EL (cell line): Measurements from ENCODE around the gene VAMP2.
A peak's percentile ranks its signal among the peaks of the same experiment; 100 is the strongest.

Experiments used
- DNase-seq: peaks from one replicate; pipeline ENCODE4 v3.0.0-alpha.2; 2016

The VAMP2 gene

DNA sequence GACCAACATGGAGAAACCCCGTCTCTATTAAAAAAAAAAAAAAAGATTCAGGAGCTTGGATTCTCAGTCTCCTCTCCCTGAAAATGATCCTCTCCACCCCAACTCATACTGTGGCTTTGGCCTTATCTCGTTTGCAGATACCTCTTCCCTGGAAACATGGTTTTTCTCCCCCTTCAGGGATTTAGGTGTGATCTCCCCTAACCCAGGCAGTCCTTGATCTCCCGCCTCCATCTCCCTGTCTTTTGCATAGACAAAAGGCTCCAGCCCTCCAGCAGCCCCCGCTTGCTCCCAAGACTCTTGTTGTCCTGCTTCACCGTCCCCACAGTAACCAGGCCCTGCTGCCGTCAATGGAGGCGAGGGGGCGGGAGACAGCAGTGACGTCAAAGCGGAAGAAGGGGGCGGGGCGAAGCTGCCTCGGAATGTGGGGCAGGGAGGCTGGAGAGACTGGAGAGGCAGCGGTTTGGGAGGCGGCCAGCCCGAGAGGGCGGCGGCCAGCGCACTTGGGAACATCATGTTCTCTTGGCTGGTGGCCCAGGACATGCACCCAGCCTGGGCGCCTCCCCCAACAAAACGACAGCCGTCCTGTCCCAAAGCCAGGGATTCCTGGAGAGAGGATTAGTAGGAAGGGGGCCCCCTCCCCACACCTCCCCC lies 8.7 kb downstream of the VAMP2 start:
- peak; percentile 98 for DNase-seq

DNA sequence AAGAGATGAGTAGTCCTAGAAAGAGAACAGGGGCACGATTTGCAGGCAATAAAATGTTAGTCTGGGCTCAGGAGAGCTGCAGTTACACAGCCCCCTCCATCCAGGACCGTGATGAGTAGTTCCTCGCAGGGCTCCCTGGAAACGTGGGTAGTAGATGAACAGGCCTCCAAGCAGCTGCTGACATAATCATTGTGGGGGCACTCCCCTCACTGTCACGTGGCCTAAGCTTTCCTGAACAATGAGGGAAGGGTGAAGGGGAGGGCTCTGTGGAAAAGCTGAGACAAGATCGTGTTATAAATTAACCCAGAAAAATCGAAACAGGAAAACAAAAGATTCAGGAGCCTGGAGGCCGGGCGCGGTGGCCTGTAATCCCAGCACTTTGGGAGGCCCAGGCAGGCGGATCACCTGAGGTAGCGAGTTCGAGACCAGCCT lies 9.2 kb downstream of the VAMP2 start:
- peak; percentile 95 for DNase-seq

DNA sequence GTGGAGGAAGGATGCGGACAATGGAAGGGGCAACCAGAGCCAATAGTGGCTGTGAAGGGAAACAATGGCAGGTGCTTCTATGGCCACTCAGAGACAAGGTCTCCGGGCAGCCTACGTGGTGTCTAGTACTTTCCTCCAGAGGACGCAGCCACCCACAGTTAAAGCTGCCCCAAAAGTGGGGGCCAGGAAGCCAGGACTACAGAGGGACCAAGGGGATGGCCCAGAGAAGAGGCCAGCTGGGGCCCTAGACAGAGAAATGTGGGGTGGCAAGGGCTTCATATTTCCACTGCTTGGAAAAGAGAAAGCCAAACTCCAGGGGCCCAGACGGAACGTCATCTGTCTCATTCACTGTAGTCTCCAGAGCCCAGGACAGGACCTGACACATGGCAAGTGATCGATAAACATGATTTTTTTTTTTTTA lies 9.7 kb downstream of the VAMP2 start:
- no peak for DNase-seq

DNA sequence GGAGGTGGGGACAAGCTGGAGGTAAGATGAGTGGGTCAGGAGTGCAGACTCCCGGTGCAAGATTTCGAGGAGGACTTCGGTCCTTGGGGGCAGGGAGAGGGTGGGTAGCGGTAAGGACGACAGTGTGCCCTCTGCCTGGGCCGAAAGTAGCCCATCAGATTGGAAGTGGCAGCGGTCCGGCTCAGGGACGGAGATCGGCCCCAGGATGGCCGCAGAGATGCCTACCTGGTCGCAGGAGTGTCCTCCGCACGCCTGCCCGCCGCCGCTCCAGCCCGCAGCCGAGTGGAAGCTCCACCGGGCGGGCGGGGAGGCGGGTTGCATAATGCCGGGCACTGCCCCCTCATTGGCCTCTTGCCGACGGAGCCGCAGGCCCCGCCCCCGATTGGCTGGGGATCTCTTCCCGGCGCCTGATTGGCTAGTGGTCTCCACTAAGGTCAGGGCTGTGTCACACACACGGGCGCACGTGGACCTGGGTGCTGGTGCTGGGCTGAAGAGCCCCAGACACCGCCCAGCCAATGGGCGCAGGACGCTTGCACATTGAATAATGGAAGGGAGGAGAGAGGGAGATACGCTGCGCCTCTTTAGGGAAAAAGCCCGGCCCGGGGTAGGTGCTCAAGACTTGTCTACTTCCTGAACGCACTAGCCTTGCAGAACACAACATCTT lies 10.5 kb downstream of the VAMP2 start, which contains the start of gene PER1:
PER1 (minus strand) TSS at position 293 of the 664 bp plus-strand sequence. CDS start 1,698 bp downstream, outside the sequence.
- peak; percentile 94 for DNase-seq

DNA sequence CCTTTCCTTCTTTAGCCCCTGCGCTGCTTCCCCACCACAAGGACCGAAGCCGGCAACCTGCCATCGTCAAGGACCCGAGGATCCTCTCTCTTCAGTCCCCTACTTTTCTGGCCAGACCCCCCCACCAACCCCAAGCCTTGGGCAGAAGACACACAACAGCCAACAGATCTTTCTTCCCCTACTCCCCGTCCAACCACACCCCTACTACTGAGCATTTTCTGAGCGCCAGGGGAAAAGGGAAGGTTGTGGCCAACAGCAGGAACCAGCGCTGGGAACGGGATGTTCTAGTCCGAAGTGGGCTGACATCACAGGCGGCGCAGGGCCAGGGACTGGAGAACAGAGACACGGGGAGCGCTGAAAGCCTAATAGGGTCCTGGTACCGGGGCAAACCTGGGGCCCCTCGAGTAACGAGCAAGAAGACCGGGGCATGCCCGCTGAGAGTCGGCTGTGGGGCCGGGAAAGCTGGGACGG lies 11.1 kb downstream of the VAMP2 start:
- peak; percentile 68 for DNase-seq

DNA sequence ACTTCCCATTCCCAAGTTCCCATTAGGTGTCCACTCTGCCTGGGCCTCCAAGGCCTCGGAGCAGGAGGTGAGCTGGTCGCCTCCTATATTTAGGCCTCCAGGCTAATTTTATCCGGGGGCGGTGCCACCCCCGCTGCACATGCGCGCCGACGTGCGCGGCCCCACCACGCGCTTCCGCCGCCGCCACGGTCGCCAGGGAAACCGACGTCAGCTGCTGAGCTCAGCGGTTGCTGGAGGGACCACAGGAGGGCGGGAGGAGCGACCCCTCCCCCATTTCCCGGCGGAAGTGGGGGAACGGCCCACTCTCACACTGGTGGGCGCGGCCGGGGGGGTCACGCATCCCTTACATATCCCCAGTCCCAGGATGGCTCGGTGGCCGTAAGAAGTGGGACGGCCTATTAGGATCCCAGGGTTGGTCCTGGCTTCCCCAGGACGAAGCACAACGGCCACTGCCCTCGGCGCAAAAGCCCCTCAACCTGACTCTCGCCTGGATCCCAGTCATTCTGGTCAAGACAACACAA lies 11.6 kb downstream of the VAMP2 start:
- DNase-seq = peak; percentile 83

DNA sequence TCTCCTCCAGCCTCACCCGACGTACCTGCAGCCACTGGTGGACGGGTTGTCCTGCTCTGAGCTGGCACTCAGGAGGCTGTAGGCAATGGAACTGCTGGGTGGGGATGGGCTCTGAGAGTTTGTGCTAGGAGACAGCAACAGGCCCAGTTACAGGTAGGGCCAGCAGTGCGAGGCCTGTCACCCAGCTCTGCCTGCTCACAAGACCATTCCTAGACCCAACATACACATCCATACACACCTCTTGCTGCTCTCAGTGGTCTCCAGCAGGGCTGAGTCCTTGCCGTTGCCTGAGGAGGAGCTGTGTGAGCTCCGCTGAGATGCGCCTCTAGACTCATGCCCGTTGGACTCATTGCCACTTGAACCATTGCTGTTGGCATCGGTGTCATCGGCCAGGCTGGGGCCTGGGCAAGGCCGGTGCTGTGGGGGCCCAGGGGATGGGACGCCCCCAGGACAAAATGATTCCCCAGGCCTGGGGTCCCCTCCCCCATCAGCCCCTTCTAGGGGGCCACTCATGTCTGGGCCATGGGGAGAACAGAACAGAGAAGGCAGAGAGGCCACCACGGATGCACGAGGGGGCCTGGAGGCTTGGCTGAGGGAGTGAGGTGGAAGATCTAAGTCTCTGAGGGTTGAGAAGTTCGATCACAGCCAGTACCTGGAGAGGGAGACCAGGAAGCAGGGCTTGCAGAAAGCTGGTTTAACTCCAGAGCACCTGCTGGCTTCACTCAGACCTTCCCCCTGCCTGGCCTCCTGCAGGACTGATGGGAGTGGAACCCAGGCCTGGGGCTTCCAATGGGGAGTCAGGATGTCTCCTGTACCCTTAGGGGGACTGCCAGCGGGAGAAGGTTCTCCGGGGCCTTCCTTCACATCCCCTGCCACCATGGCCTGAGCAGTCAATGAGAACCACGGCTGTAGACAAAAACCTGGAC lies 12.3 kb downstream of the VAMP2 start:
- no peak for DNase-seq

DNA sequence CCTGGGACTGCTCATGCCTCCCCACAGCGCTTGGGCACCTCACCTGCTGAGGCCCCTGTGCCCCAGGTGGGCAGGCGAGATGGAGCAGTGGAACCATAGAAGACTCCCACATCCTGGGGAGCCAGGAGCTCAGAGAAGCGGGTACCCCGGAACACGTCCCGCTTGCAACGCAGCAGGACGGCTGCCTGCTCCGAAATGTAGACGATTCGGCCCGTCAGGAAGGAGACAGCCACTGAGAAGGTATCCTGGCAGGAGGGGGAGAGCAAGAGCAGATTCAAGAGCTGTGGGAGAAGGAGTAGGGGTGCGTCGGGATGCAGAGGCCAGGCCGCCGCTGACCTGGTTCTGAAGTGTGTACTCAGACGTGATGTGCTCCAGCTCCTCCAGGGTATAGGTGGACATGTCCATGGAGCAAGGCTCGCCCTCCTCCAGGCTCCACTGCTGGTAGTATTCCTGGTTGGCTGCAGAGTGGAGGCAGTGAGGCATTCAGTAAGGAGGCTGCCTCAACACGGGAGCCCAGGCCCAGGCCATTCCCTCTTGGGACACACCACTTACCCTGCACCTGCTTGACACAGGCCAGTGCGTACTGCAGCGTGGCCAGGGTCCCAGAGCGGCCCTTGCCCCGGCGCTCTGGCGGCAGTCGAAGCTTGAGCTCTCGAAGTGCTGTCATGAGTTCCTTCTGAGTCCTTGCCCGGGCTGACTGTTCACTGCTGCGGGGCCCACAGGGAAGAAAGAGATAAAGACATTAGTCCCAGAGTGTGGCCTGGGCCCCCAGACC lies 13.1 kb downstream of the VAMP2 start:
- no peak for DNase-seq

DNA sequence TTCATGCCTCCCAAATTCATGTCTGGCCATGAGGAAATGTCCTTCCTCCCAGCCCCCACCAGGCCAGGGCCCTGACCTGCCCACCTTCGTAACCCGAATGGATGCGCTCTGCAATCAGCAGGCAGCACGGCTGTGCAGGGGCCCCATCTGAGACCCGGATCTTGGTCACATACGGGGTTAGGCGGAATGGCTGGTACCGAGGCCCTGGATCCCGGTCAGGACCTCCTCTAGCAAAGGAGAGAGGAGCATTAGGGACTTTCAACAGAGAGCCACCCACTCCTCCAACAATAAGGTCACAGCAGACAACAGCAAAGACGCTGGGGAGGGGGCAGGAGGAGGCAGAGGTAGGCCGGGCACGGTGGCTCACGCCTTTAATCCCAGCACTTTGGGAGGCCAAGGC lies 14.2 kb downstream of the VAMP2 start:
- no peak for DNase-seq

DNA sequence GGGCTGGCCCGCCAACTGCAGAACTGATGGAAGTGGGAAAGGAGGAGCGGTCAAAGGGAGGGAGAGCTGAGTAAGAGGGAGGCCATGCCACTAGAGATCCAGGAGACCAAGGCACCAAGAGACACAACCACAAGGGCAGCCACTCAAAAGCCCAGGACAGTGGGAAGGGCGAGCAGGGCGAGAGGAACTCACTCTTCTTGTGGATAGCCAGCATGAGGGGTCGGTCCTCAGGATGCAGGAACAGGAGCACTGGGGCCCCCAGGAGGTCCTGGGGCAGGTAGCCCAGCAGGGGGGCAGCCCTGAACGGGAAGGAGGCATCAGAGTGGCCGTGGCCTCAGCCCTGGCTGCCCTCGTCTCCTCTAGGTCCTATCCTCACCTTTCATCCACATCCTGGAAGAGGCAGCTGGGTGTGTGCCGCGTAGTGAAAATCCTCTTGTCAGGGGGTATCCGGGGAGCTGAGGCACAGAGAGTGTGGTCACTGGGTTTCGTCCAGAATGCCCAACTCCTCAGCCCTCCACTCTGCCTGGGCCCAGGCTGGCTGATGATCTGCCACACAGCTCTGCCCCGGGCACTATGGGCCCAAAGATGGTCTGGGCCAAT lies 14.8 kb downstream of the VAMP2 start:
- DNase-seq = no peak

DNA sequence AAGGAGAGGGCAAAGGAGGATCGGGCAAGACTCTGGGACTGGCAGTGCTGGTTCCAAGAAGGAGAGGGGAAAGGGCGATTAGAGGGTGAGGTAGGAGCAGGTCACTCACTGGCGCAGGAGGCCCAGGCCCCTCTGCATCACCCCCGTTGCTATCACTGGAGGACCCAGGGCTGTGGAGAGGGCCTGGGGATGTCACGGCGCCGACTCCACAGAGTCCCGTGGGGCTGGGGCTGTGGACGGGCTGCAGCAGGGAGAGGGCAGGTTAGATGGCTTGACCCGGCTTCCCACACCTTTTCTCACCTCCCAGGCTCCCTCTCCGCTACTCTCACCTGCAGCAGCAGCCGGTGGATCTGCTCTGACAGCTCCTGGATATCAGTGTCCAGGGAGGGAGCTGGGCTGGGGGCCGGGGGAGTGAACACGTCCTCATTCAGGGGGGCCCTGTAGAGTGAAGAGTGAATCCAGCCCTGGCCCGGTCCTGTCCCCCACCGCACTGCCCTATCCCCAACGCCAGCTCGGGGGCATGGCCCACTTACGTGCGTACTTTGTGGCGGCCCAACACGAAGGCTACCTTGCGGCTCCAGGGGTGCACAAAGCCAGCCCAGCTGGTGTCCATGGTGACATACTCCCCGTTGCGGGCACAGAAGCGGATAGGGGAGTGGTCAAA lies 15.5 kb downstream of the VAMP2 start:
- no peak for DNase-seq

DNA sequence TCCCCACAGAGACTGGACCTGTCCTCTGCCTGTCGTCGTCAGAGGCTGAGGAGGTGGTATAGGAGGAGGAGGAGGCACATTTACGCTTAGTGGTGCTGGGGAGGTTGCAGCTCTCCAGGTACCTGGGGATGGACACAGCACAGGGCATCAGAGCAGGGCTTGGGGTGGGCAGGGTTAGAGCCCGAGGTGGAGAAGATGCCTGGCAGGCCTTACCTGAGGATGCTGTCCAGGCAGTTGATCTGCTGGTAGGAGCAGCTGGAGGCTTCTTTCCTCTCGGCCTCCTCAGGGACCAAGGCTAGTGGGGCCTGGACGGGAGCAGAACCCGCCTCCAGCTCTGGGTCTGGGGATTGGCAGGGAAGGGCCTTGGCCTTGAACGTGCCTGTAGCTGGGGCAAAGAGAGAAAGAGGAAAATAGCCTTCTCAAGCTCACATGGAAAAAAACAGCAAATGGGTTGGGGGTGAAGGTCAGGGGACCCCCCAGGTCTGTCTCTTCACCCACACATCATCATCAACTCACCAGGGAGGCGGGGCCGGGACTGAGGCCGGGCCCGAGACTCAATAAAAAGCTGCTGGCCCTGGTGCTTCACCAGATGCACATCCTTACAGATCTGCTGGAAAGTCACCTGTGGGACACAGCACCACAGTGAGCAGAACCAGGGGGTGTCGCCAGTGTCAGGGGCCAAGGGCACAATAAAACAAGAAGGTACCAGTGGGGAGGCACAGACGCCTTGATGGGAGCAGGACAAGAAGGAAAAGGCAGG lies 16.2 kb downstream of the VAMP2 start:
- no peak for DNase-seq

DNA sequence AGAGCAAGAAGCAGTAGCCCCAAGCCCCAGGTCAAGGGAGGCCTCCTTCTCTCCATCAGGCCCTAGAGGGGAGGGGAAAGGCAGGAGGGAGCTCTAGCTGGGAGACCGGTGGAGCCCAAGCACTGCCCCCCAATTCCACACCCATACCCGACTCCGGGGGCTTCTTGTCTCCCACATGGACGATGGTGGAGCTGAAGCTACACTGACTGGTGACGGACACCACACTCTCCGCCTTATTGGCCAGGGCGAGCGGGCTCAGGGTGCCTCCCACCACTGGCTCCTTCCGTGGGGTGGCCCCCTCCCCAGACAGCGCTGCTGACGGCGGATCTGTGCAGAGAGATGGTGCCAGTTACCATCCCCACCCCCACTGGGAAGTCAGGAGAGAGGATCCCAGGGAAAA lies 16.9 kb downstream of the VAMP2 start:
- no peak for DNase-seq

DNA sequence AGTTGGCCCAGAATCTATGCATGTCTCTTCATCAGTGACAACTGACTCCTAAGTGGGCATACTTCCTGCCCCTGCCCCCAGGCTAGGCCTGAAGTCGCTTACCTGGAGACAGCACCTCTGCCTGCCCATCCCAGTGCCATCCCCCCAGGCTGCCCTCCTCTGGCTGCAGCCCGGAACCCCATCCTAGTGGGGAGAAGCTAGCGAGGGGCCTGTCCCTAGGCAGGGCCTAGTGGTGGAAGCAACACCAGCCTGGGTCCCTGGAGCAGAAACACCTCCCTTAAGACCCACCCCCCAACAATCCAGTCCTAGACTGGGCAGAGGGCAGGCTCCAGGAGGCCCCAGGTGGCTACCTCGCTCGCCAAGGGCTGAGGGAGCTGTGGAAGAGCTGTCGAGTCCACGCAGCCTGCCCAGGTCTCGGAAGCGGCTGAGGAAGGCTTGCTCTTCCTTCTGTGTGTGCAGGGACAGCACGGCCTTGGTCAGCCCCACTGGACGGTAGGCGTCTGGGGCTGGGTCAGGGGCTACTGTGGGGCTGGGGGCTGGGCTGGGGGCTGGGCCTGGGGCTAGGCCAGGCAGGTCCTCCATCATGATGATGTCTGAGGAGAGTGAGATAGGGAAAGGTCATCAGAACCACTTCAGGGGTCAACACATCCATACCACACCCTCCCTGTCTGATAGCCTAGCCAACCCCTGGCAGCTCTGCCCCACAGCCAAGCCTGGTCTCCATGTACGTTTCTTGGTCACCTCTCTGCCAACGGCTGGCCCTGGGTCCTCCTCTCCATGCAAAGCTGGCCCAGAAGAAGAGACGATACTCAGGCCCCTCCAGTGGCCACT lies 18.1 kb downstream of the VAMP2 start:
- DNase-seq = no peak

DNA sequence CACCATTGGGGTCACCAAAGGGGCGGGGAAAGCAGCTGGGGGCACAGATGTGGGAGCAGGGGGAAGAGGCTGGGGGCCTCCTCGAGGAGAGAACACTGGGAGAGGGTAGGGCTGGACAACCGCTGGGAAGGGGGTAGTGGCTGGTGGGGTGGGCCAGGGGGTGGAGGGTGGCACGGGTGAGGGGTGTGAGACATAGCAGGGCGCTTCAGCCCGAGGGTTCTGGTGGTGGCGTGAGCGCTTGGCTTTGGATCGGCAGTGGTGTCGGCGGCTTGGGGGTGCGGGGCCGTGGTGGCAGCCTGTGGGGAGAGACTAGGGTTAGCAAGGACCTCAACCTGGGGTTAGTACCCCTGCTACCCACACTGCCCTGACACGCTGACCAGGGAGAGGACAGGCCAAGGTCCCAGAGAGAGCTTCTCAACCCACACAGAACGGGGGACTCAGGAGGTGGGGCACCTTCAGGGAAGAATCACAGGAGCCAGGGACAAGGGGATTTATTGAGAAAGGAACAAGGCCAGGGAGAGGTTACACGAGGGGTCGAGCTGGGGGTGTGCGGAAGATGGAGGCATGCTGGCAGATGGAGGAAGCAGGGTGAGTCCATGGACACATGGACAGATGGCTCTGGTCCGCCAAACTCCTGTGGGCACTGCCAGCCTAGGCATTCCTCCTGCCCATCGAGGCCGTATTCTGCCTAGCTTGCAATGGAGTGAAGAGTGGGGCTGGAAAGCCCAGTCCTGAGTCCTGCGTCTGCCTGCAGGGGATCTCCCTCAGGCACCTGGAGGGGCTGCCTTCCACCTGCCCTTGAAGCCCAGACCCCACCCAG lies 19.0 kb downstream of the VAMP2 start:
- no peak for DNase-seq

DNA sequence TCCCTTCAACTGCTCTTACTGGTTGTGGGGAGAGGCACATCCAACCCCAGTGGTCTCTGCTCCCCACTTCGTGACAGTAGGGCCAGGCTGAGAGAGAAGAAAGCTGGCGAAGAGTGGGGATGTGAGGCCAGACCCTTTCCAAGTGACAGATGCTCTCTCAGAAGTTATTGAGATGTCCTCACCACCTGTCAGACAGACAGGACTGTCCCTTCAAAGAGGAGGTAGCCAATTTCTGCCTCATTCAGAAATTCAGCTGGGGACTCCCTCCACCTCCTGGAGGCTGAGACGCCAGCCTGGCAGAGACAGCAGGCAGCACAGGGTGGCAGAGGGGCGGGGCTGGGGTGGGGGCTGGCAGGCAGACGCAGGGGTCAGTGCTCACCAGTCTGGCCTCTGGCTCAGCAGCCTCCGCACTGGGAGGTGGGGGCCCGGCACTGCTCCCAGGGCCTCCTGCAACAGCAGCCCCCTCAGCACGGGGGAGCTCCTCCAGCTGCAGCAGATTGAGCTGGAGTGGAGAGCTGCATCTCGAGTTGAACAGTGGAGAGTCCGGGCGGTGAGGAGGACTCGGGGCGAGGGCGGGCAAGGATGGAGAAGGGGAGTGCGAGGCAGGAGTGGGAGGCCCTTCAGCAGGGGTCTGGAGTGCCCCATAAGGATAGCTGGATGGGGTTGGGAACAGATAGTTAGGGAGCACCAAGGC lies 19.7 kb downstream of the VAMP2 start:
- DNase-seq = no peak

DNA sequence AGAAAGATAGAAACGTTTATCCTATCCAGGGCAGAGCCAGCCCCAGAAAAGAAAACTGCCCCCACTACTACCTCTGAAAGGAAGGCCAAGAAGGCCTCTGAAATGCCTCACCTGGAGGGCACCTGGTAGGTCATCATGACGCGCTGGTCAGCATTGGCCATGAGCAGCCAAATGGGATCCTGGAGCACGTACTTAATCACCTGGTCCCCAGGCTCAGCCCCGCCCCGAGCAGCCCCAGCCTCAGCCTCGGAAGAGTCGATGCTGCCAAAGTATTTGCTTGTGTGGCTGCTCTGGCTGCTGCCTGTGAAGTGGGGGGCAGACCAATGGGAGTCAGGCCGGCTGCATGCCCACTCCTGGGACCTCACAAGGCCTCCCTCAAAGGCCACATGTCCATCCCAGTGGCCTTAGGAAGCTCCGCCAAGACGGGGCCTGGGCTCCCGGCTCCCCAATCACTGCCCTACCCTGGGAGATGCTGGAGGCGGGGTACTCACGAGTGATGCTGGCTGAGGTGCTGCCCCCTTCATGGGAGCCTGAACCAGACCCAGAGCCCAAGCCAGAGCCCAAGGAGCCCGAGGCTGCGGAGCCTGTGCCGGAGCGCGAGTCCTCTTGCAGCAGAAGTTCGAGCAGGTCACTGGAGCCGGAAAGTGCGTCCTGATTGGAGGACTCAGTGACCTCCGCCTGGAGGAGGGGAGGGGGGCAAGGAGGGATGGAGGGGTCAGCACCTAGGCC lies 20.4 kb downstream of the VAMP2 start:
- no peak for DNase-seq
